Measurements from ENCODE around the gene GINM1. TPM values are rescaled to one million over a fixed set of nuclear protein-coding genes. Genes with fewer than 3 reads are reported as not detected.
A peak's percentile ranks its signal among the peaks of the same experiment; 100 is the strongest.

The GINM1 gene, protein sequence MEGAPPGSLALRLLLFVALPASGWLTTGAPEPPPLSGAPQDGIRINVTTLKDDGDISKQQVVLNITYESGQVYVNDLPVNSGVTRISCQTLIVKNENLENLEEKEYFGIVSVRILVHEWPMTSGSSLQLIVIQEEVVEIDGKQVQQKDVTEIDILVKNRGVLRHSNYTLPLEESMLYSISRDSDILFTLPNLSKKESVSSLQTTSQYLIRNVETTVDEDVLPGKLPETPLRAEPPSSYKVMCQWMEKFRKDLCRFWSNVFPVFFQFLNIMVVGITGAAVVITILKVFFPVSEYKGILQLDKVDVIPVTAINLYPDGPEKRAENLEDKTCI
- 10 to 100 TPM; 40.5 to 56.7 (median 49.7) TPM for polyA plus RNA-seq (ENCODE audit: insufficient read length in 10 of 10)
- long read RNA-seq, donor 1, transcript GINM1-201 (8 exons, 2,024 nt), result major isoform, 10 of 28 reads
- long read RNA-seq, donor 1, partial matches to known transcripts, result 13 of 28 reads
- long read RNA-seq, donor 1, other reads (novel, unspliced or antisense), result 5 of 28 reads
- long read RNA-seq, donor 2, transcript GINM1-201 (8 exons, 2,024 nt), result major isoform, 14 of 14 reads
- long read RNA-seq, donor 2, partial matches to known transcripts, result 0 of 14 reads
- long read RNA-seq, donor 2, other reads (novel, unspliced or antisense), result 0 of 14 reads
- long read RNA-seq, donor 3, result 0 reads
- long read RNA-seq, donor 4, transcript GINM1-201 (8 exons, 2,024 nt), result major isoform, 8 of 8 reads
- long read RNA-seq, donor 4, partial matches to known transcripts, result 0 of 8 reads
- long read RNA-seq, donor 4, other reads (novel, unspliced or antisense), result 0 of 8 reads
- long read RNA-seq, donor 5, transcript GINM1-201 (8 exons, 2,024 nt), result major isoform, 22 of 33 reads
- long read RNA-seq, donor 5, partial matches to known transcripts, result 11 of 33 reads
- long read RNA-seq, donor 5, other reads (novel, unspliced or antisense), result 0 of 33 reads
- long read RNA-seq, donor 6, transcript GINM1-201 (8 exons, 2,024 nt), result major isoform, 8 of 8 reads
- long read RNA-seq, donor 6, partial matches to known transcripts, result 0 of 8 reads
- long read RNA-seq, donor 6, other reads (novel, unspliced or antisense), result 0 of 8 reads
- long read RNA-seq, donor 7, transcript GINM1-201 (8 exons, 2,024 nt), result major isoform, 11 of 11 reads
- long read RNA-seq, donor 7, partial matches to known transcripts, result 0 of 11 reads
- long read RNA-seq, donor 7, other reads (novel, unspliced or antisense), result 0 of 11 reads
- long read RNA-seq, donor 8, transcript GINM1-201 (8 exons, 2,024 nt), result major isoform, 11 of 22 reads
- long read RNA-seq, donor 8, partial matches to known transcripts, result 11 of 22 reads
- long read RNA-seq, donor 8, other reads (novel, unspliced or antisense), result 0 of 22 reads
- long read RNA-seq, donor 9, partial matches to known transcripts, result 0 of 4 reads
- long read RNA-seq, donor 9, other reads (novel, unspliced or antisense), result 0 of 4 reads

DNA sequence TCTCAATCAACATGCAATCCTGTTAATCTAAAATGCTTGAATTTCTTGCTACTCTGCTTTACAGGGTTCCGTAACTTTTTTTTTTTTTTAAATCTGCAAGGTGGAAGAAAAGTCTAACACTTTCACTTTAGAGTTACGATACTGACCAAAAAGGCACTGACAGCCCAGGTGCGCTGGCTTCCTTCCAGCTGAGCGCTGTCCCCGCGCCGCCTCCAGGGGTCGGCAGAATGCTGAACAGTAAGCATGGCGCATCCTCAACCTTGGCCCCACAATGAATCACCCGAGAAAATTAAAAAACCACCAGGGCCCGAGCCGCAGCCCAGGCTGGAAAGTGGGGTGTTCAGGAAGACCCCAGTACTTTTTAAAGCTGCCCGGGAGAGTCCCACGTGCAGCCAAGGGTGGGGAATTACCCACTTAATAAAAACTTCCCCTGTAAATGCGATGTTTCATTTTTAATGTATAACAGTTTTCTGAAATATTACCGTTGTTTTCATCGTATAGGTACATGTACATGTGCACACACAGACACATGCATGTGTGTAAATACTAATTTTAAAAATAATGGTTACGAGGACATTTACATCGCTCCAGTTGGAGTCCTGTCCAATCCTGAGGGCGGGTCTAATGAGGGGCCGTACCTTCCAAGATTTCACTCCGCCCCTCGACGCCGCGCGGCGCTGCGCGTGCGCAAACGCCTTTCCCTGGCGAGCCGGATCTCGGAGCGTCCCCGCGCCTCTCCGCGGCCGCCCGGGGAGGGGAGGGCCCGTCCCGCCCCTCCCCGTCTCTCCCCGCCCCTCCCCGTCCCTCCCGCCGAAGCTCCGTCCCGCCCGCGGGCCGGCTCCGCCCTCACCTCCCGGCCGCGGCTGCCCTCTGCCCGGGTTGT, at the start of gene GINM1:
GINM1 (plus strand) TSS at position 849 of the 883 bp plus-strand sequence. CDS start 40 bp downstream, outside the sequence.
- DNase-seq, result peak; percentile 95 to 99 (median 98)

DNA sequence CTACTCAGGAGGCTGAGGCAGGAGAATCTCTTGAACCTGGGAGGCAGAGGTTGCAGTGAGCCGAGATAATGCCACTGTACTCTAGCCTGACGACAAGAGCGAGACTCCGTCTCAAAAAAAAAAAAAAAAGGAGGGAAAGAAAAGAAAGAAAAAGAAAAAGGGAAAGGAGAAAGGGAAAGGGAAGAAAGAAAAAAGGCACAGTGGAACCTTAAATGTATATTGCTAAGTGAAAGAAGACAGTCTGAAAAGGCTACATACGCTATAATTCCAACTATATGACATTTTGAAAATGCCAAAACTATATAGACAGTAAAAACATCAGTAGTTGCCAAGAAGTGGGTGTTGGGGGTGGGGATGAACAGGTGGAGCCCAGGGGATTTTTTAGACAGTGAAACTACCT, 36.5 kb upstream of the GINM1 start:
- no peak for DNase-seq

DNA sequence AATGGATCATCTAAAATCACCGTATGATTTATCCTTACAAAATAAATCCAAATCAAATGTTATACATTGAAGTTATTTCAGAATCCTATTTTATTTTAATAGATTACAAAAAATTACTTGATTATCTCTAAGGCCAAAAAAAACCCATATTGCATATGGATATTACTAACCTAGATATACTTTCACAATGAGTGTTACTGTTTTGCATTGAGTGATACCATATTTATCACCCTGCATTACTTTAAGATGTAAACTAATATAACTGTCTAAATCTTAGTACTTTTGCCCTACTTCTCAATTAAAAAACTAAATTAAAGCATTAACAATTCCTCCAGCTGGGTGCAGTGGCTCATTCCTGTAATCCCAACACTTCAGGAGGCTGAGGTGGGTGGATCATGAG, 31.4 kb upstream of the GINM1 start:
- DNase-seq, result no peak

DNA sequence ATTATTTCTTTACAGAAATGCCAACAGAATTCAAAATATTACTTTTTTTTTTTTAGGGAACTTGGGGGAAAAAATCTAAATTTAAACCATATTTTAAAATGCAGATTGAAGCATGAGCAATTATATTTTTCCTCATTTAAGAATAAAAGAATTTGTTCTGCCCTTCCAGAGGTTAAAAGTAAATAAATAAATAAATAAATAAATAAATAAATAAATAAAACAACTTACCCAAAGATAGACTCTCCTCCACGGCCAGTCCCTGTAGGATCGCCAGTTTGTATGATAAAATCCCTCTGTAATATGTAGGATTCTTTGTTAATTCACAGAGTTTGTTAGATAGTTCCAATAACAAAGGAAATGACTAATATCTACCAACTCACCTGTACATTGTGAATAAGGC, 25.0 kb upstream of the GINM1 start:
- no peak for DNase-seq

DNA sequence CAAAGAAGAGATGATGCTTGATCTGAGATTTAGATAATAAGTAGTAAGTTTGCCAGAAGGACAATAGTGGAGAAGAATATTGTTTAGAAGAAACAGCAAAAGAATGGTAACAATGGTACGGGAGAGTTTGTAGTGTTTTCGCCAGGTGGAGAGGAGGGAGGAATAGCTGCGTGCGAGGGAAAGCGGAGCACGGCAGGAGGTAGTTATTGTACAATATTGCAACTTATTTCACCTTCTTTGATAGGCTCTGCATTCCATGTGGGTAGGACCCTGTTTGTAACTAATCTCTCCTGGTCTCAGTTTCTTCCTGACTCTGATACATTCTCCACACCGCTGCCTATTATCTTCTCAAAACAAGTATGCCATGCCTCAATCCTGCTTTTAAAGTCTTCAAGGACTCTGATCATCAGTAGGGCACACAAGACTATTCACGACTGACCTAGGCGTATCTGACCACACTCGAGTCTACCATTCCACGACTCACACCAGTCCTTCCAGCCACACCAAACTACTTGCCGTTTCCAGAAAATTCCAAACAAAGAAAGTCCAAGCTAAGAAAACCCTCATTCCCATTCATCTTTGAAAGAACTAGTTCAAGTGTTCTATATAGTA, 21.4 kb upstream of the GINM1 start:
- DNase-seq, result no peak

DNA sequence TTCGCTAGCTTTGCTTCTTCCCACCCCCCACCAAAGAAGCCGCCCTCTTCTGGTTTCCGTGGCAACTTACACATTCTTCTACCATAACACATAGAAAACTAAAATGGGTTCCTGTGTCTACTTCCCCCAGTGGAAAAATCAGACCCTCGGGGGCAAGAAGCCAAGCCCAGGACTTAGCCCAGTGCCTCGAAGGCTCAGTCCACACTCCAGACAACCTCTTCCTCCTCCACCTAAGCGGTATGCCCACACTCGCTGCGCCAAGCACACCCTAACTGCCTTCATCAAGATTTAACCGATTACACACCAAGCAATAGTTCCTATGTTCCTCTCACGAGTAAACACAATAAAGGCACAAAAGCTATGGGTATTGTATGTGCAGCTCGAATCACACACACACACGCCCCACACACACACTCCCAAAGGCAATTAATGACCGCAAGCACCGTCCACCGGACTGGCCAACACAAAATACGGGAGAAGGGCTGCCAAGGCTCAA, 20.9 kb upstream of the GINM1 start:
- peak; percentile 49 to 89 (median 76) for DNase-seq

DNA sequence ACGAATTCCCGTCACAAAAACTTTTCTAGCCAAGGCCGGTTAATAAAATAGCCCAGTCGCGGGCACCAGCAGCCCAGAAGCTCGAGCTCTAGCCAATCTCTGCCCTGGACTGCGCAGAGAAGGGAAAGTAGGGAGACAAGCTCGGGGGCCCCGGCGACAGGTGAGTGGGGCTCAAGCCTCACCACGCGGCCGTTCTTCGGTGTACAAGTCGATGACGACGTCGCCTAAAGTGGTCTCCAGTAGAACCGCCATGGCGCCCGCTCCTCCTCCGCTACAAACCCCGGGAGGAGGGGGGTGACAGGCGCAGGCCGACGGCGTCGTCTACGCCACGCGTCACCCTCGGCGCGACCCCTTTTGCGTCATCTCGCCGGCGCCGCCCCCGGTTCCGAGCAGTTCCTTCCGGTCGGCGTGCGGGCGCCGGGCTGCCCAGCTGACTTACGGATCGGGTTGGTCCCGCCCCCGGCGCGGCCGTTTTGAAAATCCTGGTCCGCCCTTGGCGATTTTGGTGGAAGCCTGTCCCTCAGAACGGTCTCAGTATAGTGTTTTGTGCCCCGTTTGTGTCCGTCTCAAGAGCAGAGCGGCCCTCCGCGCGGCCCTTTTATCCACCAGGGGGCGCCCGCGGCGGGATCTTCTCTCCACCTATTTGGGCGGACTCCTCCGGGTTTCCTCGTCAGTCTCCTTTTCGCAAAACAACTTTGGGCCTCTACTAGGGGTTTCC, 20.3 kb upstream of the GINM1 start, which contains the start of gene PPIL4:
PPIL4 (minus strand) TSS at position 290 of the 718 bp plus-strand sequence; CDS start at position 252, 38 bp downstream.
- DNase-seq, result peak; percentile 97 to 99 (median 99)

DNA sequence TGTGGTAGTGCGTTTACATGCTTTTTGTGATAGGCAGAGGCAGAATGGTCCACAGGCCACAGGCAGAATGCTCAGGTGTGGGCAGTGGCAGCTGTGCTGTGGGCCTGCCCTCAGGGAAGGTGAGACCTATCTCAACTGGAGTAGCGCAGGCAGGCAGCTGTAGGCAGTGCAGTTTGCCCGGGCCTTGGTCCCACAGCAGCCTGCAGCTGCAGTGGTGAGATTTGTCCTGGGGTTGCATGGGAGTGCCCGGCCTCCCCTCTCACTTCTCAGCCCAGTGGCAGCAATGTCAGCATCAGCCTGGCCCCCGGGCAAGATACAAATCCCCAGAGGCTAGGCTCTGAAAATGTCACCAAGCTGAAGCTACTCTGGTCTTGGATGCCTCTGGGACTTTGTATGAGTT, 14.3 kb upstream of the GINM1 start:
- no peak for DNase-seq

DNA sequence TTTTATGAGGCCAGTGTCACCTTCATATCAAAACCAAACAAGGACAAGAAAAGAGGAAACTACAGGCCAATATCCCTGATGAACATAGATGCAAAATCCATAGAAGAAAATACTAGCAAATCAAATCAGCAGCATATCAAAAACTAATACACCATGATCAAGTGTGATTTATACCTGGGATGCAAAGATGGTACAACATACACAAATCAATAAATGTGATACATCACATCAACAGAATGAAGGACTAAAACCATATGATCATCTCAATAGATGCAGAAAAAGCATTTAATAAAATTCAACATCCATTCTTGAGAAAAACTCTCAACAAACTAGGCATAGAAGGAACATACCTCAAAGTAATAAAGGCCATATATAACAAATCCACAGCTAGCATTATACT, 8.1 kb upstream of the GINM1 start:
- no peak for DNase-seq

DNA sequence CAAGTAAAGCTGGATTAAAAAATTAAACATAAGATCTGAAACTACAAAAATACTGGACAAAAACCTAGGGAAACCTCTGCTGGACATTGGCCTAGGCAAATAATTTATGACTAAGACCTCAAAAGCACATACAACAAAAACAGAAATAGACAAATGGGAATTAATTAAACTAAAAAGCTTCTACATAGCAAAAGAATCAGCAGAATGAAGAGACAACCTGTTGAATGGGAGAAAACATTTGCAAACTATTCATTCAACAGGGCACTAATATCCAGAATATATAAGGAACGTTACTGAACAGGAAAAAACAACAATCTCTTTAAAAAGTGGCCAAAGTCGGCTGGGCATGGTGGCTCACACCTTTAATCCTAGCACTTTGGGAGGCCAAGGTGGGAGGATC, 6.8 kb upstream of the GINM1 start:
- DNase-seq, result no peak

DNA sequence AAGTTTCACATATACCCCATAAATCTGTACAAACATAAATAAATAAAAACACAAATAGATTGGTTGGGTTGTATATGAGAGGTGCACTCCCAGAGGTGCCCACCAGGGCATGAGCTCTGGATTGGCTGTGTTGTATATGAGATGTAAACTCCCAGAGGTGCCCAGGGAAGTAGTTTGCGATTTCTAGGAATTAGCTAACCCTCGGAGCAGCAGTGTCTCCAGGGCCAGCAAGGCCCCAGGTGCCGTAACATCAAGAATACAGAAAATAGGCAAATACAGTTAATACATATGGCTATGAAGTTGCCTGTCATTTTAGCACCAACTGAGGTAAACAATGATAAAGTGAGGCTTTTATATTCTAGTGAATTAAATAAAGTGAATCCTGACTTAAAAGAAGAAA, 5.4 kb upstream of the GINM1 start:
- DNase-seq, result no peak

DNA sequence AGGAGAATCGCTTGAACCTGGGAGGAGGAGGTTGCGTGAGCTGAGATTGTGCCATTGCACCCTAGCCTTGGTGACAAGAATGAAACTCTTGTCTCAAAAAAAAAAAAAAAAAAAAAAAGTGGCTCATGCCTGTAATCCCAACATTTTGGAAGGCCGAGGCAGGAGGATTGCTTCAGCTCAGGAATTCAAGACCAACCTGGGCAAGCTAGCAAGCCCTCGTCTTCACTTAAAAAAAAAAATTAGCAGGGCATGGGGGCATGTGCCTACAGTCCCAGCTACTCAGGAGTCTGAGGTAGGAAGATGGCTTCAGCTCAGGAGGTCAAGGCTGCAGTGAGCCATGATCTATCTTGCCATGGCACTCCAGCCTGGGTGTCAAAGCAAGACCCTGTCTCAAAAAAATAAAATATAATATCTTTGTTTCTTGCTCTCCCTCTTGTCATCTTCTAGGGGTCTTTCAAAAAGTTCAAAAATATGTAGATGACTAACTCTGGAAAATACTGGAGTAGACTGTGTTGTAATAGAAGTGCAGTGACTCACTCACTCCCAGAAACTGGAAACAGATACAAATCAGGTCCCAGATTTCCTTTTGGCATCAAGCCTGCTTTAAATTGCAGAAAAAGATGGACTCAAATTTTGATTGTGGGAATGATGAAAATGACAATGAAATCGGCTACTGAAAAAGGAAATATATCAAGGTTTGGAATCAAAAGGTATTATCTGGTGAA, 2.8 kb upstream of the GINM1 start:
- peak in 1 of 3 donors; percentile 66 for DNase-seq

DNA sequence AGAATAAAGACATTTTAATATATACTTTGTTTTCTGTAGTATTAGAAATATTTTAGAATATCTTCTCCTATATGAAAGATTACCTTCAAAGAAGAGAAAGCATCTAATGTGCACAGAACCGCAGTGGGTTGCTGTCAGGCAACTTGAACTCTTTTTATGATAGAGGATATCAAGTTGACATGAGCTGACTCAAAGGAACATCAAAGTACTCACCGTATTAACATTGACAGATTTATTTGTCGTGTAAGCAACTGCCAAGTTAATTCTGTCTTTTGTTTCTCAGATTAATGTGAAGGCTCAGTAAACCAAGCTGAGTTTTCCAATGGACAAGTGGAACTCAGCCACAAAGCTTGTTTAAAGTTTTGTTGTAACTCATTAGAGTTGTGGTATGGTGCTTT, 2.2 kb upstream of the GINM1 start:
- no peak for DNase-seq

DNA sequence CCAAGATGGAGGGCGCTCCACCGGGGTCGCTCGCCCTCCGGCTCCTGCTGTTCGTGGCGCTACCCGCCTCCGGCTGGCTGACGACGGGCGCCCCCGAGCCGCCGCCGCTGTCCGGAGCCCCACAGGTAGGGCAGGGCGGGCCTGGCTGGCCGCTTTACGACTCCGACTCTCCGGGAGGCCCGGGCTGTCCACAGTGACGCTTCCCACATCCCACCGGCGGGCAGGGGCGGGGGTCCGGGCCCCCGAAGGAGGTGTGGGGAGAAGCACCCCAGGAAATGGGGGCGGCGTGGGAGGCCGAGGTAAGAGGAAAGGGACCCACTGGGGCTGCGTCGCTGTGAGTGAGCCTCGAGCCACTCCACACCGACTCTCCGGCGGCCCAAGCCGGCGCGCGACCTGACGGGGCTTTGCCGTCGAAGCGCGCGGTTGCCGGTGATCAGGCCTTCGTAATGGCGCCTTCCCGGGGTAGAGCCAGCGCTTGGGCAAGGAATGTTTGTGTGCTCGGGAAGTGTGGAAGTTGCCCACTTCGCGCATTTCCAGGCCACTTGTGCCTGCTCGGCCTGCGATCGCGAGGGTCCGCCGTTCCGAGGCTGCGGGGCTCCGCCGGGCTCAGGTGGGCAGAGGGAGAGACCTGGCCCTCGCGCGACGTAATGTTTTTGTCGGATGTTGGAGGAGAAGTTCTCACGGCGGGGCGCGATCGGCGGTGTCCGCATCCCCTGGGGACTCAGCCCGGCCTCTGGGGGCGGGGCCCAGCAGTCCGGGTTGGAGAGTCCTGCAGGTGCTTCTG, 427 bp downstream of the GINM1 start:
- DNase-seq, result peak; percentile 11 to 91 (median 39)

DNA sequence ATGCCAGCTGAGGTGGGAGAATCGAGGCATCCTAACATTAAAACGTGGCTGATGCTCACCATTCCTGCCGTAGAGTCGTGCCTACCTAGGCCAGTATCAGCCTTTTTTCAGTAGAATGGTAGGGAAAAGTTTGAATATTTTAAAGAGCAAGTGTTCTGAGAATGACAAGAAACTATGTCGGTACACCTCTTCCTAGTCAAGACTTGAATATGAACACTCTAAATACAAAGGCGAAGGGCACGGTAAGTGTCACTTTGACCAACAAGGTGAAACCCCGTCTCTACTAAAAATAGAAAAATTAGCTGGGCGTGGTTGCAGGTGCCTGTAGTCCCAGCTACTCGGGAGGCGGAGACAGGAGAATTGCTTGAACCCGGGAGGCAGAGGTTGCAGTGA, 1.0 kb downstream of the GINM1 start:
- DNase-seq, result no peak

DNA sequence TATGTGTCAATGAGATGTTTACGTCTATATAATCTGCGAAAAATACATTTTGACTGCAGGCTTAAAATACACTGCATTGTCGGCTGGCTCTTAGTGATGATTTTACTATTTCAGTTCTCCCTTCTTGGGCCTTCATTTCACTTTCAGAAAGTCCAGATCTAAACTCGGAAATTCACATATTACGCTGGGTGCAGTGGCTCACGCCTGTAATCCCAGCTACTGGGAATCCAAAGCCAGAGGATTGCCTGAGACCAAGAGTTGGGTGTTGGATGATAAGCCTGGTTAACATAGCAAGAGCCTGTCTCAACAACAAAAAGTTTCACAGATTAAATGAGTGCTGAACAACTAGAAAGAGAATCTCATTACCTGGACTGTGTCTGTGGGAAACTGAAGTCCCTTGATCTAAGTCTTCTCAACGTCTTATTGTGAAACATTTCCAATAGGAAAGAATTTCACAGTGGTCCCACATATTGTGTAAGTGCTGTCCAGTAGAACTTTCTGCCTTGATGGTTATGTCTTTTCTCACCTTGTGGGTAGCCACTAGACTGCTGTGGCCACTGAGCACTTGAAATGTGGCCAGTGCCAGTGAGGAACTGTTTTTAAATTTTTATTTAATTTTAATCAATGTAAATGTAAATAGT, 1.9 kb downstream of the GINM1 start:
- no peak for DNase-seq

DNA sequence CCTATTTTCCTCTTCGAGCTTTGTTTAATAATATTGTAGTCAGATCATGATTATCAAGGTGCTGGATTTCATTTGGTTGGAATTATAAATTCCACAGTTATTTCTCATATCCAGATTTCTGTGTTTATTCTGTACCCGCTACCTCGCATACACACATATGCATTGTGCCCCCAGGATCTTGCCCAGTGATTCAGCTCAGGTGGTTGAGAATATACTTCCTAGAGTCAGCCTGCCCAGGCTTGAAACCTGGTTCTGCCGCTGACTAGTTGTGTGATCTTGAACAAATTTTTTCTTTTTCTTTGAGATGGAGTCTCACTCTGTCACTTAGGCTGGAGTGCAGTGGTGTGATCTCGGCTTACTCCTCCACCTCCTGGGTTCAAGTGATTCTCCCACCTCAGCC, 14.7 kb downstream of the GINM1 start:
- DNase-seq, result no peak

Measured in muscle of back (tissue), 13 donors.